Transverse colon (tissue), 3 donors: ENCODE results near the gene HSPA1A.

Experiments
- CTCF ChIP-seq, 5 experiments: fragments of 200-600 bp in 3 of 5; fragments of 450-650 bp in 2 of 5; sonication (generic) in 3 of 5; IDR thresholded peaks; 1 replicate in 2 of 5; 2 replicates in 3 of 5; pipeline ENCODE4 v1.5.1; 2016 to 2017; ENCODE audit warnings: antibody characterized with exemption in 5 of 5, inconsistent platforms in 3 of 5, mild to moderate bottlenecking in 2 of 5, moderate library complexity in 1 of 5
- EP300 ChIP-seq: sonication (generic); formaldehyde crosslinking; IDR thresholded peaks from one replicate; pipeline ENCODE4 v1.6.1; 2017; ENCODE audit warnings: antibody characterized with exemption, low read depth
- POLR2A ChIP-seq: fragments of 450-650 bp; IDR thresholded peaks from one replicate; pipeline ENCODE4 v1.6.1; 2016; ENCODE audit warnings: antibody characterized with exemption, mild to moderate bottlenecking, moderate library complexity

GRCh38 chr6:31775633-31776484 is 39.5 kb upstream of the HSPA1A start:
- no peak for TF ChIP-seq CTCF (IDR thresholded peaks at IDR 0.05)
- TF ChIP-seq POLR2A = no peak
- no peak for TF ChIP-seq EP300
